Measurements from ENCODE around the gene HOXA7.

Gene HOXA7

GRCh38 chr7:27182285-27182841, 25.9 kb upstream of the HOXA7 start:
- DNase-seq = no peak

GRCh38 chr7:27181795-27182275, 25.4 kb upstream of the HOXA7 start:
- no peak for DNase-seq

- DNase-seq = peak; percentile 12 to 14
These were observed 24.3 kb upstream of the HOXA7 start for GRCh38 chr7:27180431-27181420.

- DNase-seq = peak; percentile 75 to 80
These were observed 23.3 kb upstream of the HOXA7 start for GRCh38 chr7:27179503-27180430.

- DNase-seq = no peak
These were observed 22.6 kb upstream of the HOXA7 start for GRCh38 chr7:27179030-27179429.

- no peak for DNase-seq
These were observed 21.9 kb upstream of the HOXA7 start for GRCh38 chr7:27178366-27178765.

- DNase-seq = no peak
These were observed 21.4 kb upstream of the HOXA7 start for GRCh38 chr7:27177795-27178320.

GRCh38 chr7:27176962-27177794, 20.7 kb upstream of the HOXA7 start:
- peak; percentile 11 to 13 for DNase-seq

- peak in 1 of 2 experiments; percentile 13 for DNase-seq
These were observed 20.0 kb upstream of the HOXA7 start for GRCh38 chr7:27176524-27176845.

GRCh38 chr7:27175626-27176523, 19.4 kb upstream of the HOXA7 start:
- peak in 1 of 2 experiments; percentile 14 for DNase-seq

- peak in 1 of 2 experiments; percentile 17 for DNase-seq
These were observed 18.6 kb upstream of the HOXA7 start for GRCh38 chr7:27174874-27175625.

GRCh38 chr7:27173956-27174873, 17.7 kb upstream of the HOXA7 start, which contains the start of gene HOXA10:
Gene HOXA10, minus strand, starts transcription at chr7:27174320. Its CDS starts 14 bp downstream, at chr7:27174306.
- DNase-seq = peak; percentile 19 to 23

- peak; percentile 45 to 55 for DNase-seq
These were observed 17.1 kb upstream of the HOXA7 start for GRCh38 chr7:27173511-27173955.

GRCh38 chr7:27172823-27173510, 16.5 kb upstream of the HOXA7 start:
- peak; percentile 37 to 49 for DNase-seq

GRCh38 chr7:27172315-27172774, 15.9 kb upstream of the HOXA7 start:
- peak; percentile 30 to 33 for DNase-seq

- DNase-seq = peak; percentile 26 to 36
These were observed 15.3 kb upstream of the HOXA7 start for GRCh38 chr7:27171637-27172314.

- peak; percentile 21 to 27 for DNase-seq
These were observed 14.8 kb upstream of the HOXA7 start for GRCh38 chr7:27171325-27171636.
